ENCODE data around the gene VRK1.

The VRK1 gene

DNA sequence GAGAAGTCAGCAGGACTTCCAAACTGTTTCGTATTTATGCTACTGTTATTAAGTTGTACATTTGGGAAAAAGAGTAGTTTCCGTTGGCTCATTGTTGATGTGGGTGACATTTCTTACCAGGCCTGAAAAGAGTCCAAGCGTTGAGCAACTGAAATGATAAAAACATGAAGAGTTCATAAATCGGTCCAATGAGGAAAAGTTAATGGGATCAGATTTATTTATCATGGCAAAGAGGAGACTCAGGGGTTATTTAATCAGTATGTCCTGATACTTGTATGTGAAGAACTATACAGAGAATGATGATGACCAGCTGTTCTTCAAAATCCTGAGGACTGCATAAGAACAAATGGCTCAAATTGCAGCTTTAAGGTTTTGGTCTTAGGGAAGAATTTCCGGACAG is 7.7 kb downstream of the VRK1 start:
- DNase-seq (ENCODE audit: low read depth): peak; percentile 19
- TF ChIP-seq, protein P1, sequence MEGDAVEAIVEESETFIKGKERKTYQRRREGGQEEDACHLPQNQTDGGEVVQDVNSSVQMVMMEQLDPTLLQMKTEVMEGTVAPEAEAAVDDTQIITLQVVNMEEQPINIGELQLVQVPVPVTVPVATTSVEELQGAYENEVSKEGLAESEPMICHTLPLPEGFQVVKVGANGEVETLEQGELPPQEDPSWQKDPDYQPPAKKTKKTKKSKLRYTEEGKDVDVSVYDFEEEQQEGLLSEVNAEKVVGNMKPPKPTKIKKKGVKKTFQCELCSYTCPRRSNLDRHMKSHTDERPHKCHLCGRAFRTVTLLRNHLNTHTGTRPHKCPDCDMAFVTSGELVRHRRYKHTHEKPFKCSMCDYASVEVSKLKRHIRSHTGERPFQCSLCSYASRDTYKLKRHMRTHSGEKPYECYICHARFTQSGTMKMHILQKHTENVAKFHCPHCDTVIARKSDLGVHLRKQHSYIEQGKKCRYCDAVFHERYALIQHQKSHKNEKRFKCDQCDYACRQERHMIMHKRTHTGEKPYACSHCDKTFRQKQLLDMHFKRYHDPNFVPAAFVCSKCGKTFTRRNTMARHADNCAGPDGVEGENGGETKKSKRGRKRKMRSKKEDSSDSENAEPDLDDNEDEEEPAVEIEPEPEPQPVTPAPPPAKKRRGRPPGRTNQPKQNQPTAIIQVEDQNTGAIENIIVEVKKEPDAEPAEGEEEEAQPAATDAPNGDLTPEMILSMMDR (conservative IDR thresholded peaks at IDR 0.05; ENCODE audit: control insufficient read depth, insufficient read depth, low read depth, low read length): no peak
- H3K4me3 ChIP-seq (ENCODE audit: control insufficient read depth, low read depth, low read length): no peak overlapping the region

DNA sequence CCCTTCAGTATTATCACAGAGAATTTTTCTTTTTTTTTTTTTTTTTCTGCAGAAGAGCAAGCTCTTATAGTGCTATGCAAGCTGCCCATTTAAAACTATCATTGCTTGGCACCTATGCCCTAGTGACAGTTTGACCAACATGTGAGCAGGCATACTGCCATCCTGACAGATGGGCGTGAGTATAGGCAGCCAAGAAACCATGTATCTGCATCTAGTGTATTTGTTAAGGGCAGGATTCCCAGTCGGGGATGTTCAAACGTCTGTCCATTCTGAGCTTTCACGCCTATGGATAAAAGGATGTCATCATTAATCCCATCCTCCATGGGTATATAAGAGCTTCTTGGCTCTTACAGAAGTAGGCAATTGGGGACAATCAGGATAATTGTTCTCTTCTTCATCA is 8.8 kb downstream of the VRK1 start:
- no peak for DNase-seq (ENCODE audit: low read depth)
- no peak overlapping the region for H3K4me3 ChIP-seq (ENCODE audit: control insufficient read depth, low read depth, low read length)
- TF ChIP-seq, protein P1 (conservative IDR thresholded peaks at IDR 0.05; ENCODE audit: control insufficient read depth, insufficient read depth, low read depth, low read length): no peak

DNA sequence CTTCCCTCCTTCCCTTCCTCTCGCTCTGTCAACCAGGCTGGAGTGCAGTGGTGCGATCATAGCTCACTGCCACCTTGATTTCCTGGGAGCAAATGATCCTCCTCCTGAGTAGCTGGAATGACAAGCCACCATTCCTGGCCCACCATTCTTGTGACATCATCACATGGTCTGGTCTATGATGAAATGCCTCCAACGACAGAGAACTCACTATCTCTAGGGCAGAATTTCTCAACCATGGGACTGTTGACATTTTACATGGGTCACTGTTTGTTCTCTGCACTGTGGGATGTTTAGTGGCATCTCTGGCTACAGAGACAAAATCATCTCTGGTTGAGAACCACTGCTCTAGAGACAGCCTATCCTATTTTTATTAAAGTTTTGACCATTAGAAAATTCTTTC is 9.7 kb downstream of the VRK1 start:
- TF ChIP-seq, protein P1 (conservative IDR thresholded peaks at IDR 0.05; ENCODE audit: control insufficient read depth, insufficient read depth, low read depth, low read length): no peak
- H3K4me3 ChIP-seq (ENCODE audit: control insufficient read depth, low read depth, low read length): no peak overlapping the region

DNA sequence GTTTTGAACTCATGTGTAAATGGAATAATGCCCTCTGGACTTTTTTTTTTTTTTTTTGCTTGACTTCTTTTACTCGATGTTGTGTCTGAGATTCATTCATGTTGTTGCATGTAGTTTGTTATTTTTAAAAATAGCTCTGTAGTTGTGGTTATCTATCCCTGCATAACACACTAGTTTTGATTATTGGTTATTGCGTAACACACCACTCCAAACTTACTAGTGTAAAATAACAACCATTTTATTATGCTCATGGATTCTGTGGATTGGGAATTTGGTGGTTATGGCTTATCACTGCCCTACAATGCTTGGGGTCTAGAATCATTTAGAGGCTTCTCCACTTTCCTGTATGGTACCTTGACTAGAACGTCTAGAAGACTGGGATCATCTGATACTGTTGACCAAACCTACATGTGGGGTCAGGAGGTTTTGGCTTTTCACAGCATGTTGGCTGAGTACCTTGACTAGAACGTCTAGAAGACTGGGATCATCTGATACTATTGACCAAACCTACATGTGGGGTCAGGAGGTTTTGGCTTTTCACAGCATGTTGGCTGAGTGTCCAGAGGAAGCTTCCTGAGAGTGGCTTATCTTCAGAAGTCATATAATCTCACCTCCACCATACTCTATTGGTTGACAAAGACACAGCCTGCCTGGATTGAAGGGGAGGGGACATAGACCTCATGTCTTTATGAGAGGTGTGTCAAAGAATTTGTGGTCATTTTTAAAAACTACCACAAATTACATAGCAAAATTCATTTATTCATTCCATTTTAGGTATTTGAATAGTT is 11.6 kb downstream of the VRK1 start:
- H3K4me3 ChIP-seq (ENCODE audit: control insufficient read depth, low read depth, low read length): no peak overlapping the region
- TF ChIP-seq, protein P1 (conservative IDR thresholded peaks at IDR 0.05; ENCODE audit: control insufficient read depth, insufficient read depth, low read depth, low read length): no peak
- DNase-seq (ENCODE audit: low read depth): no peak

More for the DNA sequence above, 9.7 kb downstream of the VRK1 start:
- peak; percentile 24 for DNase-seq (ENCODE audit: low read depth)

DNA sequence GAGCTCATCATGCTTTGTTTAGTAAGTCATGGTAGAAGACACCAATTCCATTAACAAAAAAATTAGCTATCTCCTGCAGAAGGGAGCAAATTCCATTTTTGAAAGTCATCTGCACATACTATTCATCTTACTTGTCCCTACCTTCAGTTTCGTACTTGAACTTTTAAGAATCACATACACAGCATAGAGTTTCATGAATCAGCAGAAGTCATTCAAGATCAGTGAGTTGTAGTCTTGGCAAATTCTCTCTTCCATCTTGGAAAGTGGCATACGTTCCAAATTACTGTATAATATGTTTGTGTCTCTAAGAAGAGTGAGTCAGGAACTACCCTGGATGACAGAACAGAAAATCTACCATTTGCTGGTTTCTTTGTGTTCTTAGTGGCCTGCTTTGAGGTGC is 14.1 kb downstream of the VRK1 start:
- peak; percentile 85 for DNase-seq (ENCODE audit: low read depth)
- no peak overlapping the region for H3K4me3 ChIP-seq (ENCODE audit: control insufficient read depth, low read depth, low read length)
- TF ChIP-seq, protein P1 (conservative IDR thresholded peaks at IDR 0.05; ENCODE audit: control insufficient read depth, insufficient read depth, low read depth, low read length): no peak

DNA sequence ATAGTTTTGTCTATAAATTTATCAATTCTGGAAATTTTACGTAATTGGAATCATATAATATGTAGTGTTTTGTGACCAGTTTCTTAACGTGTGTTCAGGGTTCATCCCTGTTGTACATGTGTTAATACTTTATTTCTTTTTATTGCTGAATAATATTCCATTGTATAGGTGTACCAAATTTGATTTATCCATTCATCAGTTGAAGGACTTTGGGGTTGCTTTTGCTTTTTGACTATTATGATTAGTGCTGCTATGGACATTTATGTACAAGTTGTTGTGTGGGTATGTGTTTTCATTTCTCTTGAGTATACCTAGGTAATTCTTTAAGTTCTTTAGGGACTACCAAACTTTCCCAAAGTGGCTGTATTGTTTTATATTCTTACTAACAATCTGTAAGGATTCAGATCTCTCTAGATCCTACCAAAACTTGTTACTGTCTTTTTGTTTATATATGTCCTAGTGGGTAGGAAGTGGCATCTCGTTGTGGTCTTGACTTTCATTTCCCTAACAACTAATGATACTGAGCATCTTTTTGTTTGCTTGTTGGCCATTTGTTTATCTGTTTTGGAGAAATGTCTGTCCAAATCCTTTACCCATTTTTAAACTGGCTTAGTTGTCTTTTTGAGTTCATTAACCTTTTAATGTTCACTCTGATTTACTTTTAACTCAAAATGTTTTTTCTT is 14.9 kb downstream of the VRK1 start:
- no peak overlapping the region for H3K4me3 ChIP-seq (ENCODE audit: control insufficient read depth, low read depth, low read length)
- TF ChIP-seq, protein P1 (conservative IDR thresholded peaks at IDR 0.05; ENCODE audit: control insufficient read depth, insufficient read depth, low read depth, low read length): no peak
- no peak for DNase-seq (ENCODE audit: low read depth)

All from fibroblast of mammary gland (primary cell).